HEK293 (cell line): ENCODE results near the gene MLLT10.

Experiments
- CTCF ChIA-PET: fragments of 350-600 bp; formaldehyde crosslinking; extraction: SDS; loops from one replicate; lab custom pipeline; 2021; ENCODE audit warnings: antibody characterized with exemption; lab: Yijun Ruan, JAX
- POLR2A ChIA-PET: fragments of 300-600 bp; formaldehyde crosslinking; extraction: SDS; loops from one replicate; lab custom pipeline; 2020; ENCODE audit warnings: antibody characterized with exemption, inconsistent platforms; lab: Yijun Ruan, JAX
- H3K27ac ChIP-seq: fragments of 200-500 bp; sonication (Bioruptor generic); 2 replicates; pipeline ENCODE4 v1.5.1; 2014; ENCODE audit warnings: low read depth, low read length, control low read depth, inconsistent platforms; ENCODE audit errors: extremely low read depth
- H3K36me3 ChIP-seq, 2 experiments: fragments of 200-500 bp in 1 of 2; sonication (Bioruptor generic) in 1 of 2; 1 replicate in 1 of 2; 2 replicates in 1 of 2; pipeline ENCODE4 v1.5.1; 2014 to 2017; ENCODE audit warnings: inconsistent platforms in 2 of 2, low read length in 2 of 2; ENCODE audit not compliant: control insufficient read depth in 2 of 2, insufficient read depth in 1 of 2
- H3K4me1 ChIP-seq: fragments of 200-500 bp; sonication (Bioruptor generic); 2 replicates; pipeline ENCODE4 v1.5.1; 2014; ENCODE audit warnings: mild to moderate bottlenecking, low read length, inconsistent platforms; ENCODE audit not compliant: control insufficient read depth, insufficient read depth
- H3K4me3 ChIP-seq: 2 replicates; pipeline ENCODE4 v1.5.1; 2011; ENCODE audit warnings: low read depth, mild to moderate bottlenecking, control low read depth, low read length, moderate library complexity
- H3K9me3 ChIP-seq: fragments of 200-500 bp; sonication (Bioruptor generic); 2 replicates; pipeline ENCODE4 v1.5.1; 2014; ENCODE audit warnings: low read depth, low read length, inconsistent platforms; ENCODE audit not compliant: control insufficient read depth, insufficient read depth
- BCL11B ChIP-seq: fragments of 450-650 bp; formaldehyde crosslinking; IDR thresholded peaks from 2 replicates; pipeline ENCODE4 v1.5.1; 2016; ENCODE audit warnings: low read depth, missing biosample characterization, missing genetic modification characterization
- GLI4 ChIP-seq: fragments of 450-650 bp; formaldehyde crosslinking; IDR thresholded peaks from 2 replicates; pipeline ENCODE4 v1.5.1; 2016; ENCODE audit warnings: missing biosample characterization, missing genetic modification characterization
- HOXA7 ChIP-seq: sonication (generic); formaldehyde crosslinking; IDR thresholded peaks from 2 replicates; pipeline ENCODE4 v1.8.1; 2022; ENCODE audit warnings: missing genetic modification reagents, borderline replicate concordance
- KLF1 ChIP-seq: fragments of 450-650 bp; formaldehyde crosslinking; IDR thresholded peaks from 2 replicates; pipeline ENCODE4 v1.5.1; 2016; ENCODE audit warnings: missing biosample characterization, missing genetic modification characterization
- MEIS1 ChIP-seq: sonication (generic); formaldehyde crosslinking; IDR thresholded peaks from 2 replicates; pipeline ENCODE4 v1.8.1; 2022; ENCODE audit warnings: missing genetic modification reagents, mild to moderate bottlenecking, borderline replicate concordance
- PATZ1 ChIP-seq: fragments of 450-650 bp; formaldehyde crosslinking; IDR thresholded peaks from 2 replicates; pipeline ENCODE4 v1.5.1; 2016; ENCODE audit warnings: missing biosample characterization, missing genetic modification characterization
- SETDB1 ChIP-seq: IDR thresholded peaks from one replicate; pipeline ENCODE4 v1.6.1; 2017; ENCODE audit warnings: mild to moderate bottlenecking, low read length, moderate library complexity, mixed read lengths; ENCODE audit not compliant: insufficient read length
- ZBTB44 ChIP-seq: fragments of 450-650 bp; IDR thresholded peaks from 2 replicates; pipeline ENCODE4 v1.5.1; 2018; ENCODE audit warnings: missing biosample characterization, mild to moderate bottlenecking, missing genetic modification characterization
- ZBTB8A ChIP-seq: fragments of 450-650 bp; formaldehyde crosslinking; IDR thresholded peaks from 2 replicates; pipeline ENCODE4 v1.5.1; 2016; ENCODE audit warnings: missing biosample characterization, missing genetic modification characterization
- ZFP3 ChIP-seq: fragments of 450-650 bp; formaldehyde crosslinking; IDR thresholded peaks from 2 replicates; pipeline ENCODE4 v1.5.1; 2016; ENCODE audit warnings: low read depth, missing biosample characterization, missing genetic modification characterization
- ZIC2 ChIP-seq: fragments of 450-650 bp; formaldehyde crosslinking; IDR thresholded peaks from 2 replicates; pipeline ENCODE4 v1.5.1; 2016; ENCODE audit warnings: missing biosample characterization, missing genetic modification characterization
- ZNF10 ChIP-seq: fragments of 450-650 bp; formaldehyde crosslinking; IDR thresholded peaks from 2 replicates; pipeline ENCODE4 v1.5.1; 2017; ENCODE audit warnings: missing biosample characterization, missing genetic modification characterization
- ZNF146 ChIP-seq: fragments of 450-650 bp; formaldehyde crosslinking; IDR thresholded peaks from 2 replicates; pipeline ENCODE4 v1.5.1; 2016; ENCODE audit warnings: missing biosample characterization, missing genetic modification characterization
- ZNF16 ChIP-seq: fragments of 450-650 bp; formaldehyde crosslinking; IDR thresholded peaks from 2 replicates; pipeline ENCODE4 v1.5.1; 2016; ENCODE audit warnings: low read depth, missing biosample characterization, missing genetic modification characterization
- ZNF274 ChIP-seq, 2 experiments: fragments of 200-500 bp in 1 of 2; fragments of 450-650 bp in 1 of 2; sonication (Bioruptor generic) in 1 of 2; formaldehyde crosslinking in 1 of 2; IDR thresholded peaks; 2 replicates each; pipeline versions ENCODE4 v1.5.1 to v1.6.1; 2014 to 2016; ENCODE audit warnings: borderline replicate concordance in 1 of 2, inconsistent platforms in 1 of 2, low read length in 1 of 2, missing biosample characterization in 1 of 2, missing genetic modification characterization in 1 of 2
- ZNF280C ChIP-seq: fragments of 450-650 bp; formaldehyde crosslinking; IDR thresholded peaks from 2 replicates; pipeline ENCODE4 v1.5.1; 2016; ENCODE audit warnings: missing biosample characterization, missing genetic modification characterization
- ZNF398 ChIP-seq: fragments of 450-650 bp; formaldehyde crosslinking; IDR thresholded peaks from 2 replicates; pipeline ENCODE4 v1.5.1; 2017; ENCODE audit warnings: missing biosample characterization, missing genetic modification characterization
- ZNF416 ChIP-seq: fragments of 450-650 bp; formaldehyde crosslinking; IDR thresholded peaks from 2 replicates; pipeline ENCODE4 v1.5.1; 2016; ENCODE audit warnings: missing biosample characterization, missing genetic modification characterization
- ZNF580 ChIP-seq: fragments of 450-650 bp; formaldehyde crosslinking; IDR thresholded peaks from 2 replicates; pipeline ENCODE4 v1.5.1; 2016; ENCODE audit warnings: missing biosample characterization, missing genetic modification characterization
- ZNF626 ChIP-seq: fragments of 450-650 bp; sonication (Bioruptor Pico); formaldehyde crosslinking; IDR thresholded peaks from 2 replicates; pipeline ENCODE4 v1.5.1; 2018; ENCODE audit warnings: missing biosample characterization, missing genetic modification characterization, inconsistent platforms
- ZNF707 ChIP-seq: fragments of 450-650 bp; formaldehyde crosslinking; IDR thresholded peaks from 2 replicates; pipeline ENCODE4 v1.5.1; 2016; ENCODE audit warnings: missing biosample characterization, missing genetic modification characterization
- ZSCAN23 ChIP-seq: fragments of 450-650 bp; formaldehyde crosslinking; IDR thresholded peaks from 2 replicates; pipeline ENCODE4 v1.5.1; 2016; ENCODE audit warnings: missing biosample characterization, missing genetic modification characterization

Gene MLLT10

GRCh38 chr10:21534280-21534586 is 201 bp downstream of the MLLT10 start:
- peaks cover 9% of the 10 kb centered on the region for H3K4me1 ChIP-seq
- H3K36me3 ChIP-seq = peaks cover 26 to 29% of the 10 kb centered on the region in 2 experiments
- H3K27ac ChIP-seq = peak overlapping the region; percentile 89
- CTCF ChIA-PET = no interaction called here
- H3K4me3 ChIP-seq = peak overlapping the region; percentile 63
- no peaks in the 10 kb centered on the region for H3K9me3 ChIP-seq
- TF ChIP-seq PATZ1 (tag by site-specific recombination) = peak; percentile 81
- peak; percentile 48; the same call in 1 of the 2 replicates for TF ChIP-seq ZIC2 (tag by site-specific recombination)
- TF ChIP-seq ZBTB8A = peak; percentile 94
- no peak for TF ChIP-seq GLI4 (tag by site-specific recombination)
- TF ChIP-seq ZNF274 (IDR thresholded peaks at IDR 0.05; ENCODE audit: low read length) = no peak
- no peak for TF ChIP-seq ZNF274 (tag by site-specific recombination; IDR thresholded peaks at IDR 0.05; ENCODE audit: borderline replicate concordance)
- peak; percentile 94 for TF ChIP-seq ZNF398 (tag by site-specific recombination)
- TF ChIP-seq, all 188 proteins: peak for 4
- POLR2A ChIA-PET = interaction anchor here (0.7 to 3.0 kb wide), 3 partner anchors 16 to 198 kb away, joined by 3 to 17 read pairs (median 6); no protein-coding TSS in a partner anchor

- Histone ChIP-seq H3K27ac (peak overlapping the region; percentile 89), H3K4me1 (peaks cover 9% of the 10 kb centered on the region), H3K9me3 (no peaks in the 10 kb centered on the region), H3K4me3 (peak overlapping the region; percentile 63), H3K36me3 (peaks cover 32 to 35% of the 10 kb centered on the region in 2 experiments)
- ChIA-PET CTCF (no interaction called here), POLR2A (no interaction called here)
- TF ChIP-seq ZNF16 (tag by site-specific recombination) (no peak), ZNF280C (no peak), ZNF416 (no peak), BCL11B (no peak), ZNF707 (tag by site-specific recombination) (no peak), MEIS1 (no peak), ZNF626 (tag by site-specific recombination) (no peak), ZSCAN23 (tag by site-specific recombination) (no peak), ZNF10 (tag by site-specific recombination) (no peak), ZFP3 (tag by site-specific recombination) (no peak), SETDB1 (no peak), HOXA7 (CRISPR knock-in tag) (no peak), ZBTB44 (tag by site-specific recombination) (0 out of 2 replicates have a peak, but pooled peaks have one; percentile 39), ZNF146 (tag by site-specific recombination) (no peak), KLF1 (tag by site-specific recombination) (peak; percentile 71), ZNF580 (no peak)
Measured at GRCh38 chr10:21534604-21535493, 817 bp downstream of the MLLT10 start.
